HG03520 (cell line): ENCODE results near the gene KCND2.
"Not testable (repeated sequence)": the region's sequence is repeated elsewhere in the genome, so short reads cannot be mapped to it uniquely, and the experiment has no call there.

ENCODE experiments used
- ATAC-seq: cut with Tn5 transposase; IDR thresholded peaks from one replicate; pipeline ENCODE4 v1.9.1; 2021; ENCODE audit warnings: mild to moderate bottlenecking, moderate library complexity; ENCODE audit not compliant: unreplicated experiment

Gene KCND2

DNA sequence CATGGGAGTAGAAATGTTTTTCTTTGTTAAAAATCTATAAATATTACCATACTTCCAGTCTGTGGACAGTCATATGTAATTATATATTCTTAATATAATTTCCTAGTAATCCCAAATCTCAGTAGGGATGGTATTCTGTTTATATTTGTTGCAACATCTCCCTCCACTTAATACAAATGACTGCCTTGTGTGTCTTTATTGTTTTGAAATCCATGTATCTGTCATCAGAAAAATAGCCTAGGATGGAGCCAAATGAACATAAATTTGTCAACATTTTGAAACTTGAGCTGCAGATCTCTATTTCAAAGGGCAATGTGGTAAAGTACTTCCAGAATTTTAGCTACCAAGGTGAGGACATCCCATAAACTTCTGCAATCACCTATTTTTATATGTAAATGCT lies 294.2 kb downstream of the KCND2 start:
- ATAC-seq, result no peak

DNA sequence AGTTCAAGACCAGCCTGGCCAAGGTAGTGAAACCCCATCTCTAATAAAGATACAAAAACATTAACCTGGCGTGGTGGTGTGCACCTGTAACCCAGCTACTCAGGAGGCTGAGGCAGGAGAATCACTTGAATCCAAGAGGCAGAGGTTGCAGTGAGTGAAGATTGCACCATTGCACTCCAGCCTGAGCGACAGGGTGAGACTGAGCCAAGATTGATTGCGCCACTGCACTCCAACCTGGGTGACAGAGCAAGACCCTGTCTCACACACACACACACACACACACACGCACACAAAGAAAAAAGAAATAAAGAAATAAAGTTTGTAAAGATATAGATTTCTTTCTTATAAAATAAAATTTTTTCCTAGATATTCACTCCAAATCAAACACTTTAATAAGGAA lies 305.7 kb downstream of the KCND2 start:
- not testable (repeated sequence) for ATAC-seq

DNA sequence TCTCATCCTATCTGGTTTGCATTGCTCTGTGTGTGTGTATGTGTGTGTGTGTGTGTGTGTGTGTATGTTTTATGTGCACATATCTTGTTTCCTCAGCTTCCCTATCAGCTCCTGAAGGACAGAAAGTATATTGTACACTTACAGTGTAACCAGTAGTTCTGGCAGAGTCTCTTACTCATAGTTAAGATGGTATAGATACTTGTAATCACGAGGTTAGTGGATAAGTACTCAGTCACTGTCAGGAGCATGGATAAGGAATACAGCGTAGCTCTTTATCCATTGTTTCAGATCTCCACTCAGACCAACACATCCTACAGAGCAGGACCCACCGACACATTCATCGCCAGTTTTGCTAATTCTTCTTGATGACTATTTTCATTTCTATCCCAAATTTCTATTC lies 309.9 kb downstream of the KCND2 start:
- ATAC-seq, result no peak

GRCh38 chr7:120583899-120584586 lies 311.1 kb downstream of the KCND2 start:
- ATAC-seq, result no peak

DNA sequence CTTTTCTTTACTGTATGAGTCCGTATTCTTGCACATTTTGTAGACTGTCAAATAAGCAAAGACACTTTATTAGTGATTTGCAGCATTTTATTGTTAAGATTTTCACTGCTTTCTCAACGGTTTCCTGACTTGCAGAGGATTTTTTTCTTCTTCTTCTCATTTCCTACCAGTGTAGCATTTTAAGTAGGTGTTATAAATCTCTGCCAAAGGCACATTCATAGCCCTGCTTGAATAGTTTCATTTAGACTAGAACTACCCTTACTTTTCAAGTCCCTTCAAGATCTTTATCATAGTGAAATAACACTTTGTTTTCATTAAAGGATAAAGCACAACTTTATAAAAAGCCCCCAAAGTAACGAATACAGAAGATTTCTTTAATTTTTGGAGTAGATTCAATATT lies 313.6 kb downstream of the KCND2 start:
- ATAC-seq, result no peak

- ATAC-seq, result no peak
Measured at GRCh38 chr7:120587243-120587642, 314.3 kb downstream of the KCND2 start.

GRCh38 chr7:120588416-120588815 lies 315.4 kb downstream of the KCND2 start:
- no peak for ATAC-seq

DNA sequence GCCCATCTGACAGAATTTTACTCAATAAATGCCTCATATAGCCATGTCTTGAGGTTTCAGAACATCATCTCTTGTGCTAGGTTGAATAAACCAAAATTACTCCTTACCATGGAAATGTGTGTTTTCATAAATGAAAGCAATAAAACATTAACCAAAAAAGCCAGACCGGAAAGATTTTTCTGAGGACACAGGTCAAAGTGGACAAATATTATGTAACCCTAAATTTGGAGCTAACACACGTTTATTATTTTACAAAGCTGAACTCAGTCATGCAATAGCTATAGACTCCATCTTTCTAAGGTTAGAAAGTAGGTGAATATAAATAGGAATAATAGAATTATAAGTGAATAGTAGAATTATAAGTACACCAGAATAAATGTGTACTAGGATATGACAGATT lies 315.9 kb downstream of the KCND2 start:
- ATAC-seq, result no peak

GRCh38 chr7:120600607-120601006 lies 327.6 kb downstream of the KCND2 start:
- no peak for ATAC-seq

GRCh38 chr7:120603366-120603765 lies 330.4 kb downstream of the KCND2 start:
- ATAC-seq, result no peak

DNA sequence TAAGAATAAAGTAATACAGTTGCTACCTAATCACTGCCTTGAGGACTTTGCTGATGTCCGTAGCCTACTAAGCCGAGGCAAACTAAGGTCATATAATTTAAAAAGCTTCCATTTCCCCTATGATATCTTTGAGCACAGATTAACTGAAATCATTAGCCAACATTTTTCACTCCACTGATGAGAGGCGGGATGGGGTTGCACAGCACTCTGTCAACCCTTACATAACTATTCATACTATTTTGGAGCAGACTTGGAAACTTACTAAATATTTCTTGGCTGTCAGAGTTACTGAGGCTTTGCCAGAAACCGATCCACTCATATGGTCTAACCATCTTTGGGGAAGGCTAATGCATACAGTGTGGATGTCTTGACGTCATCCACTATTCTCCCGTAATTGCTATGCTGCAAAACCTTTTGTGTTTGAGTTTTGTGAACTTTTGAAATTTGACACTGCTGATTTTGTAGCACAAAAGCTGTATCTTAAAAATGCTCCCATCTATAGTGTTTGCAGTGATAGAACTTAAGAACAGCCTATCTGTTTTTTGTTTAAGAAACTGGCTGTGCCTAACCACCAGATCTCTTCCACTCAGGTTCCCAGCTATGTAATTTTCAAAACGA lies 336.3 kb downstream of the KCND2 start:
- ATAC-seq, result no peak

GRCh38 chr7:120611975-120612374 lies 339.0 kb downstream of the KCND2 start:
- no peak for ATAC-seq

DNA sequence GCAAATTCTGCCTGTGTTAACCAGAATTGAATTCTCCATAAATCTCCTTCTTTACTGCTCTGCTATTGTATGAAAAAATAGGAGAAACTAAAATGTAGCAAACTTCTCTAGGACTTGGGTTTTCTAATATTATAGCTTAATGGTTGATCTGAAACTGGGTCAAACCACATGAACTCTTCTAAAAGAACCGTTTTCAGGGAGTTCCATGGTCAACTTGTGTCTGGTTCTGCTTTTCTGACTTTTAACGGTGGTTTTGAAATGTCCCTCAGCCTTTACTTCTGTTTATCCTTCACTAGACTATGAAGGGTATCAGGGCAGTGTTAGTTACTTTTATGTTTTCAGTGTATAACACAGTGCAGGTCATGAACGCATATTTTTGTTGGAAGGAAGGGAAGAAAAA lies 342.7 kb downstream of the KCND2 start:
- ATAC-seq, result peak; percentile 68

GRCh38 chr7:120617275-120617674 lies 344.3 kb downstream of the KCND2 start:
- no peak for ATAC-seq

GRCh38 chr7:120628251-120628650 lies 355.3 kb downstream of the KCND2 start:
- ATAC-seq, result no peak

DNA sequence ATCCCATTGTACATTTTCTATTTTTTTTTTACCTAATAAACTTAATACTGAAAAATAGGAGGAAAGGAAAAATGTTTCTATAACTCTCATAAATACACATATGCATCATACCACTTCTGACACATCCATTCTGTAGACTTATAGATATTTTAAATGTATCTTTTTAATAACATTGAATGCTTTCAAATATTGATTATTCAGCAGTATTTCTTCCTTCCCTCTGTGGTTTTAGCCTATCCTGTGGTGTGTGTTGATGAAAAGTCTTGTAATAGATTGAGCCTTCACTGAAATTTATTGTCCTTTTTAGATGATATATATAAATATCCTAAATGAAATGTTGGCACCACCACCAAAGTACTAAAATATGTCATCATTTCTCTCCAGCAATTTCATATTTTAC lies 366.9 kb downstream of the KCND2 start:
- ATAC-seq, result no peak

- ATAC-seq, result no peak
Measured at GRCh38 chr7:120645966-120646365, 373.0 kb downstream of the KCND2 start.

DNA sequence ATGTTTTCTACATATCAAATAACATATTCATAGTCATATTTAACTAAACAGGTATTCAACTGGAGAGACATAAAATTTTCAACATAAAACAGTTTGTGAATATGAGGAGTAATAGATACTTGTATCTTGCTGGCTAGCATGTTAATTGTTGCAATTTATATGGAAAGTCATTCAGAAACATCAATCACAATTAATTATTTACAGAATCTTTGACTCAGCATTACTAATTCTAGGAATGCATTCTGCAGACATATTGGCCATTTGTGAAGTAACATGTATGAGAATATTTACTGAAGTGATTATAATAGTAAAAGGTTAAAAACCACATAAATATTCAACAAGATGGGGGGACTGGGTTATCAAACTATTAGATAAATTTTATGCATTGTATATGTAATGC lies 381.3 kb downstream of the KCND2 start:
- ATAC-seq, result no peak

DNA sequence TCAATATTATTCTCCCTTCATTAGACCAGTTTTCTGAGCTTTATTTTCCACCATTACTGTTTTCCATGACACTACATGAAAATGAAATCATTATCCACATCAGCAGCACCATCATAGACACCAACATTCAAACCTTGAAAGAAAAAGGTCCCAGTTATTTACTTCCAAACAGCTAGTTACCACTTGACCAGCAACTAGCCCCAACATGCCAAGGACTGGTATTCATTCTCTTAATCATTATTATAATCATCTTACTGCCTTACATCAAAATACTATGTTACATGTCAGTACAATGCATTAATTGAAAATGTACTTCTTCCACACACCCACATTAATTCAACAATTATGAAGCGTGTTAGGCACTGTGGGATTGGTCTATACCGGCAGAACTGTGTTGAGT lies 385.5 kb downstream of the KCND2 start:
- no peak for ATAC-seq

GRCh38 chr7:120662291-120662690 lies 389.3 kb downstream of the KCND2 start:
- no peak for ATAC-seq

- no peak for ATAC-seq
Measured at GRCh38 chr7:120665068-120665467, 392.1 kb downstream of the KCND2 start.

DNA sequence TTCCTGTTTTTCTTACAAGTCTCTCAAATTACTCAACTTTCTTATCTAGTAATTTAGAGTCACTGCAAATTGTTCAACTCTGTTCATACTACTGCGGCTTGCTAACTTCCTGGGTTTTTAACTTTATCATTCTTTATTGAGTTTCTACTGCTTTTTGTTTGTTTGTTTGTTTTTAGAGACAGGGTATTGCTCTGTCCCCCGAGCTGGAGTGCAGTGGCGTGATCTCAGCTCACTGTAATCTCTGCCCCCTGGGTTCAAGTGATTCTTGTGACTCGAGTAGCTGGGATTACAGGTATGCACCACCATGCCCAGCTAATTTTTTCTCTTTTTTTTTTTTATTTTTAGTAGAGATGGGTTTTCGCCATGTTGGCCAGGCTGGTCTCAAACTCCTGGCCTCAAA lies 402.1 kb downstream of the KCND2 start:
- no peak for ATAC-seq

DNA sequence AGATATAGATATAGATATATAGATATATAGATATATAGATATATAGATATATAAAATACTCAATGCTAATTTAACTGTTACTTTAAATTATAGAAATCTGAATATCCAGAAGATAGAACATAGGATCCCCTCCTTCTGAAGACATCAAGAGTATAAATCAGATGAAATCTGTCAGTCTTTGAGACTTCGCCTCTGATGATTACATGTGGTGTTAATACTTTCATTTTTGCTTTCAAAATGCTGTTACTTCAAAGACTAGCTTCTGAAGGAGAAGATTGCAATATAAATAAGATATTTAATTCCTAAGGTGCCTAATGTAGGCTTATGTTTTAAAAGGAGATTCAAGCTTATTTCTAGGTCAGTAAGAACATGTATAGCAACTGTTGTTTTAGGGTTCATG lies 404.6 kb downstream of the KCND2 start:
- no peak for ATAC-seq
